H1 (cell line): ENCODE measurements around the gene CORIN. TPM values are rescaled to one million over a fixed set of nuclear protein-coding genes. Genes with fewer than 3 reads are reported as not detected.

Source experiments
- CTCF ChIA-PET: fragments of 300-600 bp; sonication (Branson Sonifier 250); formaldehyde crosslinking; loops from one replicate; lab custom pipeline; 2021; ENCODE audit not compliant: partially characterized antibody; lab: Charles Lee
- POLR2A ChIA-PET: fragments of 300-600 bp; sonication (Branson Sonifier 250); formaldehyde crosslinking; loops from one replicate; lab custom pipeline; 2021; ENCODE audit warnings: inconsistent platforms; ENCODE audit not compliant: partially characterized antibody; lab: Charles Lee
- DNase-seq, 2 experiments: peaks; one replicate each; pipeline versions ENCODE4 v3.0.0 to v3.0.0-alpha.2; 2010 to 2022; ENCODE audit warnings: low spot score in 2 of 2, low read depth in 1 of 2, mixed read lengths in 1 of 2
- FAIRE-seq: peaks from 2 replicates; lab custom pipeline; 2011; peaks lifted over from hg19 to GRCh38; lab: Jason Lieb, UNC
- H2AFZ ChIP-seq: 2 replicates; pipeline ENCODE4 v1.8.1; 2012; ENCODE audit warnings: low read length, inconsistent platforms
- H2AK5ac ChIP-seq: 2 replicates; pipeline ENCODE4 v1.6.1; 2013; ENCODE audit warnings: low read depth, low read length
- H2BK120ac ChIP-seq: replicated peaks from 2 replicates; pipeline ENCODE3; 2013; ENCODE audit warnings: low read depth, low read length, inconsistent platforms
- H2BK12ac ChIP-seq: 2 replicates; pipeline ENCODE4 v1.6.1; 2013; ENCODE audit warnings: low read depth, low read length
- H2BK15ac ChIP-seq: 2 replicates; pipeline ENCODE4 v1.6.1; 2013; ENCODE audit warnings: low read length
- H2BK20ac ChIP-seq: 2 replicates; pipeline ENCODE4 v1.6.1; 2013; ENCODE audit warnings: low read length
- H2BK5ac ChIP-seq: 2 replicates; pipeline ENCODE4 v1.6.1; 2013; ENCODE audit warnings: low read depth, low read length
- H3K14ac ChIP-seq: 2 replicates; pipeline ENCODE4 v1.6.1; 2013; ENCODE audit warnings: inconsistent platforms; ENCODE audit not compliant: insufficient read length
- H3K18ac ChIP-seq: 2 replicates; pipeline ENCODE4 v1.6.1; 2013; ENCODE audit warnings: low read length; ENCODE audit errors: extremely low read depth
- H3K23ac ChIP-seq: 2 replicates; pipeline ENCODE4 v1.6.1; 2013; ENCODE audit warnings: inconsistent platforms; ENCODE audit not compliant: insufficient read length
- H3K23me2 ChIP-seq: 2 replicates; pipeline ENCODE4 v1.6.1; 2013; ENCODE audit warnings: low read depth, low read length
- H3K27ac ChIP-seq: 2 replicates; pipeline ENCODE4 v1.6.1; 2011; ENCODE audit warnings: low read depth, low read length, inconsistent platforms
- H3K27me3 ChIP-seq, 4 experiments: replicated peaks in 1 of 4; 1 replicate in 1 of 4; 2 replicates in 3 of 4; pipeline versions ENCODE4 v1.6.1 to v1.8.1; 2011 to 2013; ENCODE audit warnings: low read length in 3 of 4, mild to moderate bottlenecking in 3 of 4, inconsistent platforms in 2 of 4, mixed read lengths in 2 of 4, moderate library complexity in 1 of 4; ENCODE audit not compliant: control insufficient read depth in 3 of 4, insufficient read depth in 3 of 4; ENCODE audit errors: extremely low read depth in 1 of 4
- H3K36me3 ChIP-seq, 4 experiments: 2 replicates each; pipeline versions ENCODE4 v1.6.1 to v1.8.1; 2011 to 2013; ENCODE audit warnings: mild to moderate bottlenecking in 4 of 4, low read length in 3 of 4, moderate library complexity in 2 of 4, control low read depth in 1 of 4, inconsistent platforms in 1 of 4; ENCODE audit not compliant: insufficient read depth in 4 of 4, control insufficient read depth in 2 of 4
- H3K4ac ChIP-seq: replicated peaks from 2 replicates; pipeline ENCODE3; 2013; ENCODE audit warnings: low read length, low read depth, mixed read lengths, inconsistent platforms; ENCODE audit not compliant: insufficient read length
- H3K4me1 ChIP-seq, 4 experiments: replicated peaks in 1 of 4; 1 replicate in 1 of 4; 2 replicates in 3 of 4; pipeline versions ENCODE4 v1.6.1 to v1.8.1; 2011 to 2013; ENCODE audit warnings: low read length in 3 of 4, inconsistent platforms in 2 of 4, mixed read lengths in 1 of 4; ENCODE audit not compliant: insufficient read depth in 4 of 4, control insufficient read depth in 3 of 4
- H3K4me2 ChIP-seq, 2 experiments: 2 replicates each; pipeline versions ENCODE4 v1.6.1 to v1.8.1; 2011 to 2013; ENCODE audit warnings: low read depth in 2 of 2, low read length in 2 of 2, control low read depth in 1 of 2, inconsistent platforms in 1 of 2, mild to moderate bottlenecking in 1 of 2; ENCODE audit not compliant: insufficient read depth in 1 of 2
- H3K4me3 ChIP-seq, 4 experiments: fragments of 200-600, 300-600 bp in 1 of 4; sonication (generic), shearing (Covaris generic), sonication (Bioruptor Twin) in 1 of 4; 2 replicates each; pipeline versions ENCODE4 v1.5.1 to v1.8.1; 2011 to 2016; ENCODE audit warnings: low read length in 4 of 4, low read depth in 3 of 4, control low read depth in 2 of 4, inconsistent platforms in 2 of 4, mild to moderate bottlenecking in 2 of 4, mixed read lengths in 1 of 4, moderate library complexity in 1 of 4; ENCODE audit not compliant: insufficient read depth in 2 of 4; ENCODE audit errors: extremely low read depth in 1 of 4
- H3K56ac ChIP-seq: replicated peaks from 2 replicates; pipeline ENCODE3; 2013; ENCODE audit warnings: low read depth, mild to moderate bottlenecking, mixed read lengths, low read length, inconsistent platforms; ENCODE audit not compliant: insufficient read length
- H3K79me1 ChIP-seq: 2 replicates; pipeline ENCODE4 v1.6.1; 2013; ENCODE audit warnings: low read depth, low read length, control low read depth
- H3K79me2 ChIP-seq, 2 experiments: 2 replicates each; pipeline versions ENCODE4 v1.6.1 to v1.8.1; 2012 to 2013; ENCODE audit warnings: low read length in 2 of 2, mild to moderate bottlenecking in 2 of 2, inconsistent platforms in 1 of 2; ENCODE audit not compliant: insufficient read depth in 2 of 2, control insufficient read depth in 1 of 2
- H3K9ac ChIP-seq, 4 experiments: replicated peaks in 1 of 4; 1 replicate in 1 of 4; 2 replicates in 3 of 4; pipeline versions ENCODE4 v1.6.1 to v1.8.1; 2011 to 2013; ENCODE audit warnings: low read depth in 3 of 4, low read length in 3 of 4, control low read depth in 2 of 4, mild to moderate bottlenecking in 2 of 4, moderate library complexity in 2 of 4, inconsistent platforms in 1 of 4; ENCODE audit errors: extremely low read depth in 1 of 4
- H3K9me3 ChIP-seq, 2 experiments: 2 replicates each; pipeline versions ENCODE4 v1.6.1 to v1.8.1; 2012 to 2013; ENCODE audit warnings: mild to moderate bottlenecking in 2 of 2, moderate library complexity in 2 of 2, control low read depth in 1 of 2, inconsistent platforms in 1 of 2, low read depth in 1 of 2, low read length in 1 of 2, mixed read lengths in 1 of 2; ENCODE audit not compliant: insufficient read depth in 2 of 2
- H4K20me1 ChIP-seq, 2 experiments: replicated peaks in 1 of 2; 2 replicates each; pipeline versions ENCODE3 to v1.8.1; 2011 to 2013; ENCODE audit warnings: inconsistent platforms in 2 of 2, low read length in 2 of 2, mild to moderate bottlenecking in 1 of 2; ENCODE audit not compliant: insufficient read depth in 2 of 2, control insufficient read depth in 1 of 2
- H4K5ac ChIP-seq: 2 replicates; pipeline ENCODE4 v1.6.1; 2013; ENCODE audit warnings: low read length, low read depth, mixed read lengths, inconsistent platforms; ENCODE audit not compliant: insufficient read length
- H4K8ac ChIP-seq: 2 replicates; pipeline ENCODE4 v1.8.0; 2013; ENCODE audit warnings: mild to moderate bottlenecking, moderate library complexity, low read length, inconsistent platforms; ENCODE audit not compliant: insufficient read depth; ENCODE audit errors: extremely low read depth
- H4K91ac ChIP-seq: replicated peaks from 2 replicates; pipeline ENCODE3; 2013; ENCODE audit warnings: low read length, mixed read lengths, inconsistent platforms; ENCODE audit not compliant: insufficient read length
- ASH2L ChIP-seq: fragments of 200-600, 300-600 bp; sonication (generic); IDR thresholded peaks from one replicate; pipeline ENCODE4 v1.7.1; 2017; ENCODE audit warnings: low read length
- GABPA ChIP-seq: IDR thresholded peaks from 2 replicates; pipeline ENCODE4 v1.6.1; 2011; ENCODE audit warnings: mild to moderate bottlenecking, low read length, moderate library complexity, borderline replicate concordance; ENCODE audit not compliant: insufficient read depth
- PHF8 ChIP-seq: fragments of 200-600 bp; sonication (generic); conservative IDR thresholded peaks from 2 replicates; pipeline ENCODE4 v1.7.1; 2012; ENCODE audit warnings: low read depth, mild to moderate bottlenecking, inconsistent platforms, low read length, moderate library complexity
- RNF2 ChIP-seq: fragments of 200-900, 300-1000 bp; sonication (generic); IDR thresholded peaks from 2 replicates; pipeline ENCODE4 v1.7.1; 2016; ENCODE audit warnings: borderline replicate concordance, low read depth, mild to moderate bottlenecking, antibody characterized with exemption, low read length; ENCODE audit not compliant: poor library complexity, severe bottlenecking; ENCODE audit errors: missing control alignments
- SP2 ChIP-seq: IDR thresholded peaks from 2 replicates; pipeline ENCODE4 v1.6.1; 2012; ENCODE audit warnings: mild to moderate bottlenecking, low read length, inconsistent platforms
- TAF7 ChIP-seq: optimal IDR thresholded peaks from 2 replicates; pipeline ENCODE3; 2011; ENCODE audit warnings: low read depth, mild to moderate bottlenecking, inconsistent platforms, low read length, moderate library complexity, borderline replicate concordance
- WGBS, 2 experiments: shearing (Covaris generic) in 1 of 2; methylation state at CpG; one replicate each; pipeline versions ENCODE4 v1.1.6 to v1.1.7; 2013 to 2015; ENCODE audit warnings: low lambda C conversion rate in 2 of 2, mixed read lengths in 2 of 2, inconsistent platforms in 1 of 2, low coverage in 1 of 2, missing lambda C conversion rate in 1 of 2; ENCODE audit not compliant: insufficient replicate concordance in 2 of 2, insufficient coverage in 1 of 2, insufficient read length in 1 of 2; ENCODE audit errors: extremely low coverage in 1 of 2, missing lambda C conversion rate in 1 of 2; 5-methylcytosine and 5-hydroxymethylcytosine counted together
- polyA plus RNA-seq, 7 experiments: library from polyadenylated mRNA; depleted of rRNA in 3 of 7; stranded (reverse) in 5 of 7; unstranded in 2 of 7; fragments of >200 nt in 5 of 7; fragments of 200-250 nt in 2 of 7; gene quantifications; 1 replicate in 5 of 7; 2 replicates in 1 of 7; 4 replicates in 1 of 7; pipeline versions ENCODE4 v1.2.1 to v1.2.3, GENCODE V29; 2011 to 2013; ENCODE audit warnings: missing spikeins in 2 of 7, mixed read lengths in 2 of 7
- total RNA-seq: library from RNA; stranded (reverse); fragmentation: NEBNext Ultra II Directional; extraction: Animal tissue kit (Norgen Biotek cat#: 25700); gene quantifications from 2 replicates; pipeline ENCODE4 v1.2.1, GENCODE V29; 2021

Gene CORIN
- total and polyA plus RNA-seq, 2 of the 8 experiments (the other 6 are each of a cell fraction or from before 2014, with no cell fraction given), result 0.09 to 0.32 TPM

GRCh38 chr4:47714269-47714668, 123.6 kb downstream of the CORIN start:
- no peaks in the 10 kb centered on the region for H3K9me3 ChIP-seq
- no peak for TF ChIP-seq PHF8
- TF ChIP-seq RNF2, result no peak
- no peak for TF ChIP-seq GABPA
- TF ChIP-seq SP2, result no peak
- TF ChIP-seq TAF7, result no peak
- TF ChIP-seq ASH2L, result no peak
- WGBS, 2 experiments, result 81% methylated on average over 2 of the region's 2 CpGs; no CpG with 5 or more reads in 1 of the 2 experiments

More at GRCh38 chr4:47714269-47714668, 123.6 kb downstream of the CORIN start:
- ChIA-PET POLR2A (no interaction called here), CTCF (interaction anchor here (1.1 to 4.8 kb wide), 8 partner anchors 9 to 128 kb away, joined by 3 to 30 read pairs (median 3); partner anchors contain the start of gene CORIN)
- Histone ChIP-seq H4K20me1 (no peaks in the 10 kb centered on the region), H3K14ac (no peak overlapping the region), H2BK20ac (no peak overlapping the region), H3K4me3 (no peak overlapping the region), H3K4ac (no peak overlapping the region), H2BK15ac (no peak overlapping the region), H3K79me2 (no peaks in the 10 kb centered on the region), H3K9ac (no peak overlapping the region), H3K27me3 (peaks cover 0 to 2% (median under 1%) of the 10 kb centered on the region in 4 experiments; a peak in 2 of 7 replicates), H3K18ac (no peak overlapping the region), H3K4me2 (no peak overlapping the region), H3K36me3 (no peaks in the 10 kb centered on the region), H2BK12ac (no peak overlapping the region), H3K79me1 (no peaks in the 10 kb centered on the region), H3K56ac (no peak overlapping the region), H3K23me2 (no peaks in the 10 kb centered on the region), H4K8ac (no peak overlapping the region), H3K4me1 (peaks cover 0 to 7% (median 4%) of the 10 kb centered on the region in 4 experiments; a peak in 4 of 7 replicates), H3K27ac (no peak overlapping the region), H4K91ac (no peak overlapping the region), H2AFZ (no peak overlapping the region), H3K23ac (no peak overlapping the region), H4K5ac (no peak overlapping the region), H2BK5ac (no peak overlapping the region), H2AK5ac (no peak overlapping the region), H2BK120ac (no peak overlapping the region)
- DNase-seq (no peak), FAIRE-seq (no peak)
